Lung (tissue), 12 donors: ENCODE results near the gene MPP1. TPM values are rescaled to one million over a fixed set of nuclear protein-coding genes. Genes with fewer than 3 reads are reported as not detected.

ENCODE experiments used
- ATAC-seq: fragments of 200-7000 bp; cut with Tn5 transposase; one replicate; pipeline ENCODE4 v1.9.1; 2020; ENCODE audit warnings: moderate number of reproducible peaks; ENCODE audit not compliant: insufficient read depth, low FRiP score
- DNase-seq, 3 donors: peaks; one replicate each; pipeline ENCODE4 v3.0.0-alpha.2; 2013 to 2017
- H3K27ac ChIP-seq, 2 donors: one replicate each; pipeline ENCODE4 v1.5.1; 2013; ENCODE audit warnings: mild to moderate bottlenecking in 2 of 2, moderate library complexity in 2 of 2, control low read depth in 1 of 2, inconsistent platforms in 1 of 2, low read depth in 1 of 2, low read length in 1 of 2
- H3K27me3 ChIP-seq, 3 donors: one replicate each; pipeline ENCODE4 v1.5.1; 2013; ENCODE audit warnings: low read length in 2 of 3; ENCODE audit not compliant: control insufficient read depth in 3 of 3, insufficient read depth in 3 of 3
- H3K36me3 ChIP-seq, 4 donors: one replicate each; pipeline ENCODE4 v1.5.1; 2013; ENCODE audit warnings: low read length in 4 of 4, mild to moderate bottlenecking in 1 of 4, moderate library complexity in 1 of 4; ENCODE audit not compliant: control insufficient read depth in 4 of 4, insufficient read depth in 4 of 4
- H3K4me1 ChIP-seq, 5 donors: one replicate each; pipeline ENCODE4 v1.5.1; 2013; ENCODE audit warnings: low read length in 5 of 5, mild to moderate bottlenecking in 2 of 5, moderate library complexity in 1 of 5; ENCODE audit not compliant: control insufficient read depth in 5 of 5, insufficient read depth in 5 of 5
- H3K4me3 ChIP-seq: one replicate; pipeline ENCODE4 v1.5.1; 2013; ENCODE audit warnings: mild to moderate bottlenecking, control low read depth, moderate library complexity
- H3K9ac ChIP-seq, 2 donors: one replicate each; pipeline ENCODE4 v1.5.1; 2013; ENCODE audit warnings: low read length in 2 of 2, control low read depth in 1 of 2; ENCODE audit not compliant: insufficient read depth in 1 of 2
- H3K9me3 ChIP-seq, 4 donors: one replicate each; pipeline ENCODE4 v1.5.1; 2013; ENCODE audit warnings: low read length in 3 of 4, mild to moderate bottlenecking in 1 of 4, moderate library complexity in 1 of 4; ENCODE audit not compliant: control insufficient read depth in 4 of 4, insufficient read depth in 3 of 4
- WGBS, 2 donors: extraction: QIAGEN DNeasy Blood & Tissue Kit; methylation state at CpG; one replicate each; pipeline ENCODE4 v1.1.7; 2013; 5-methylcytosine and 5-hydroxymethylcytosine counted together
- polyA plus RNA-seq, 2 donors: library from polyadenylated mRNA; stranded (reverse); fragments of 200-250 nt; gene quantifications; one replicate each; pipeline ENCODE4 v1.2.1, GENCODE V29; 2013
- total RNA-seq, 2 donors: library from RNA; depleted of rRNA in 1 of 2; stranded (reverse); fragments of >200 nt in 1 of 2; gene quantifications; one replicate each; pipeline ENCODE4 v1.2.1, GENCODE V29; 2014 to 2021
- TF ChIP-seq, protein P1 (sequence below): IDR thresholded peaks from 2 replicates; pipeline ENCODE4 v1.5.1; 2012; ENCODE audit warnings: mild to moderate bottlenecking; ENCODE audit errors: control extremely low read depth, extremely low read depth
- donor health status: control.
- donor health status: control.
- donor health status: Bipolar disorder and iron deficiency.
- donor health status: healthy.
- donor health status: DM: yes; HTN: yes; CAD: no.

The MPP1 gene
- total and polyA plus RNA-seq, 4 donors: 18.6 to 132 (median 56.4) TPM

DNA sequence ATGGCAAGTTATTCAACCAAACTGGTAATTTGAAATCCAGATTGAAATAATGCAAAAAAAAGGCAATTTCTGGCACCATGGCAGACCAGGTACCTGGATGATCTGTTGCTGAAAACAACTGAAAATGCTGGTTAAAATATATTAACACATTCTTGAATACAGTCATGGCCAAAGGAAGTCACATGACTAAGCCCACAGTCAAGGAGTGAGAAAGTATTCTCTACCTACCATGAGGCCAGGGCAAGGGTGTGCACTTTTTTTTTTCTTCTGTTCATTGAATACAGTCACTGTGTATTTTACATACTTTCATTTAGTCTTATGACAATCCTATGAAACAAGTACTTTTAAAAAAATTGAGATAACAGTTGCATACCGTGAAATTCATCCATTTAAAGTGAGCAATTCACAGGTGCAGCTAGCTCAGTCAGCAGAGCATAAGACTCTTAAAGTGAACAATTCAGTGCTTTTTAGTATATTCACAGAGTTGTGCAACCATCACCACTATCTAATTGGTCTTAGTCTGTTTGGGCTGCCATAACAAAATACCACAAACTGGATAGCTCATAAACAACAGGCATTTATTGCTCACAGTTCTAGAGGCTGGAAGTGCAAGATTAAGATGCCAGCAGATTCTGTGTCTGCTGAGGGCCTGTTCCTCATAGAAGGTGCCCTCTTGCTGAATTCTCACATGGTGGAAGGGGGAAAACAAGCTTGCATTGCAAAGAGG, 4.8 kb upstream of the MPP1 start:
- ATAC-seq: no peak
- H3K27me3 ChIP-seq: no peaks in the 10 kb centered on the region
- no peak overlapping the region for H3K9ac ChIP-seq
- TF ChIP-seq, protein P1, sequence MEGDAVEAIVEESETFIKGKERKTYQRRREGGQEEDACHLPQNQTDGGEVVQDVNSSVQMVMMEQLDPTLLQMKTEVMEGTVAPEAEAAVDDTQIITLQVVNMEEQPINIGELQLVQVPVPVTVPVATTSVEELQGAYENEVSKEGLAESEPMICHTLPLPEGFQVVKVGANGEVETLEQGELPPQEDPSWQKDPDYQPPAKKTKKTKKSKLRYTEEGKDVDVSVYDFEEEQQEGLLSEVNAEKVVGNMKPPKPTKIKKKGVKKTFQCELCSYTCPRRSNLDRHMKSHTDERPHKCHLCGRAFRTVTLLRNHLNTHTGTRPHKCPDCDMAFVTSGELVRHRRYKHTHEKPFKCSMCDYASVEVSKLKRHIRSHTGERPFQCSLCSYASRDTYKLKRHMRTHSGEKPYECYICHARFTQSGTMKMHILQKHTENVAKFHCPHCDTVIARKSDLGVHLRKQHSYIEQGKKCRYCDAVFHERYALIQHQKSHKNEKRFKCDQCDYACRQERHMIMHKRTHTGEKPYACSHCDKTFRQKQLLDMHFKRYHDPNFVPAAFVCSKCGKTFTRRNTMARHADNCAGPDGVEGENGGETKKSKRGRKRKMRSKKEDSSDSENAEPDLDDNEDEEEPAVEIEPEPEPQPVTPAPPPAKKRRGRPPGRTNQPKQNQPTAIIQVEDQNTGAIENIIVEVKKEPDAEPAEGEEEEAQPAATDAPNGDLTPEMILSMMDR: no peak
- peaks cover 0 to 5% (median 0%) of the 10 kb centered on the region in 5 donors for H3K4me1 ChIP-seq
- H3K27ac ChIP-seq: no peak overlapping the region
- no peak for DNase-seq
- 62 to 75% methylated on average over 1 of the region's 1 CpG for WGBS, 2 donors
- no peaks in the 10 kb centered on the region for H3K36me3 ChIP-seq
- H3K9me3 ChIP-seq: peaks cover 0 to 3% (median 0%) of the 10 kb centered on the region in 4 donors
- no peak overlapping the region for H3K4me3 ChIP-seq

DNA sequence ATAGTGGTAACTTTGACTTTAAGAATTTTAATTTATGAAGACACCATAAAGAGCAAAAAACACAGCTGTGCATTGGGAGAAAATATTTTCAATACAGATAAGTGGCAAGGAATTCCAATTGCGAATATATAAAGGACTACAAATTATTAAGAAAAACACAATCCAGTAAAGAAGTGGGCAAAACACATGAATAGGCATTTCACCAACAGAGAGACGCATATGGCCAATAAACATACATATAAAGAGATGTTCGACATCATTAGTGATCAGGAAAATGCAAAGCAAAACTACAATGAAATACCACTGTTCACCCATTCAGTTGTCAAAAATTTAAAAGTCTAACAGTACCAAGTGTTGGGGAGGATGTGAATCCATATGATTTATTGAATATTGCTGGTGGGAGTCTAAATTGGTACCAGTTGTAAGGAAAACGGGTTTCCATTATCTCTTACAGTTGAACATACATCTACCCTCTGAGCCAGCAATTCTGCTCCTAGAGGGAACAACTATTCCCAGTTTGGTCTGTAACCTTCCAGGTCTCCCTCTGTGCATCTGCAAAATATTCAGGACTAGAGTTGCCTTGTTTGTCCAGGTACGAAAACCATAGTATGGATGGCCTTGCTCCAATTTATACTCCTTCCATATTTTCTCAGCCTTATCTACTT, 1.7 kb upstream of the MPP1 start:
- TF ChIP-seq, protein P1: no peak
- no peak overlapping the region for H3K27ac ChIP-seq
- peaks cover 0 to 5% (median 3%) of the 10 kb centered on the region in 5 donors for H3K4me1 ChIP-seq
- H3K9me3 ChIP-seq: peaks cover 0 to 3% (median 0%) of the 10 kb centered on the region in 4 donors
- no peaks in the 10 kb centered on the region for H3K27me3 ChIP-seq
- WGBS, 2 donors: 87 to 100% methylated on average over 5 of the region's 5 CpGs
- H3K9ac ChIP-seq: no peak overlapping the region
- DNase-seq (no peak), ATAC-seq (no peak)
- H3K4me3 ChIP-seq: no peak overlapping the region
- H3K36me3 ChIP-seq: no peaks in the 10 kb centered on the region

DNA sequence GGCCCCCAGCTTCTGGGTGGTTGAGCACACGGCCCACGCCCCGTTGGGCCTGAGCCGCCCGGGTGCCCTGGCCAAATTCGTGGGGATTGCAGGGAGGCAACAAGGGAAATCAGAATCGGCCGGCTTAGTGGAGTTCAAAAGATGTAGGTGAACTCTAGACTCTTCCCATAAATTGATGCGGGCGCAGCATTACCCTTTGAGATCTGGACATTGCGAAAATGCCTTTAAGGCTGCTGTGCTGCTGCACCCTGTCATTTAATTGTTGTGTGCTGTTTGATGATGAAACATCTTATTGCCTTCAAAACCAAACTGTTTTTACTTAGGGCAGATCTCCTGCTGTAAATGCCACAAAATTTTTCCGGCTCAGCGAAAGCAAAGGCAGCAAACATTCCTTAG, 409 bp upstream of the MPP1 start:
- ATAC-seq: no peak
- peaks cover 0 to 5% (median 3%) of the 10 kb centered on the region in 5 donors for H3K4me1 ChIP-seq
- no peak for DNase-seq
- H3K36me3 ChIP-seq: no peaks in the 10 kb centered on the region
- no peak overlapping the region for H3K9ac ChIP-seq
- H3K27me3 ChIP-seq: no peaks in the 10 kb centered on the region
- WGBS, 2 donors: 7 to 40% methylated on average over 13 of the region's 13 CpGs
- TF ChIP-seq, protein P1: no peak
- H3K27ac ChIP-seq: peak overlapping the region; percentile 50 to 62
- H3K9me3 ChIP-seq: peaks cover 0 to 4% (median 0%) of the 10 kb centered on the region in 4 donors
- no peak overlapping the region for H3K4me3 ChIP-seq
